Measurements from ENCODE around the gene SNX25.
"Not testable (repeated sequence)": the region's sequence is repeated elsewhere in the genome, so short reads cannot be mapped to it uniquely, and the experiment has no call there.

SNX25 gene

DNA sequence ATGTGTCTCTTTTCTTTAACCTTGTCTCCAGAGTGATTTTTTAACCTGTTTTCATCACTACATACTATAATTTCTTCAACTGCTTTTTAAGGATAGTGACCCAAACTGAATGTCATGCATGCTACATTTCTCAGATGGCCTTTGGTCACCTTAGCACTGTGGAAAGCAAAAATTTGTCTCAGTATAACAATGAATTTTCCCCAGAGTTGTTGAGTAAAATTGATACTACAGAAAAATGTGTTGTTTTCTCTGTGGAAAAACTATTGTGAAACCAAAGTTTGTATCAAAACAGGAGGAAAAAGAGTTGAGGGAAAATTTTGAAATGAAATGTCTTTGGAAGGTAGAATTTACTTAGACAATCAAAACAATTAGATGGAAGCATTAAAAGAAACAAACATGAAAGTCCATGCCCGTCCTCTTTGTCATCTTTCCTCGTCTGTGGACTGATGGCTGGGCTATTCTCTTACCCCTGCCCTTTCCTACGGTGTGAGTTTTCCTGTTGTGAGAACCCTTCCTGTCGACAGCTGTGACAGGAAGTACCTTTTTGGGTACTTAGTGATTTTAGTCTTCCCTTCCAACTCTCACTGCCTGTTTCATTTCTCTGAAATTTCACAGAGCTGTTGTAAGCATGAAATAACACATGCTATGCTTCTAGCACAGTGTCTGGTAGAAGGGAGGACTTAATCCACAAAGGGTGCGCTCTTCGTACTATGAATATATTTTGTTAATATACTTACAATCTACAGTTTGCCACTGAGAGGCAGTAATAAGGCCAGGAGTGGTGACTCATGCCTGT, 135.5 kb downstream of the SNX25 start:
- DNase-seq (ENCODE audit: low read depth) = no peak

- no peak for DNase-seq (ENCODE audit: low read depth)
Measured at GRCh38 chr4:185346975-185347601, 137.7 kb downstream of the SNX25 start.

DNA sequence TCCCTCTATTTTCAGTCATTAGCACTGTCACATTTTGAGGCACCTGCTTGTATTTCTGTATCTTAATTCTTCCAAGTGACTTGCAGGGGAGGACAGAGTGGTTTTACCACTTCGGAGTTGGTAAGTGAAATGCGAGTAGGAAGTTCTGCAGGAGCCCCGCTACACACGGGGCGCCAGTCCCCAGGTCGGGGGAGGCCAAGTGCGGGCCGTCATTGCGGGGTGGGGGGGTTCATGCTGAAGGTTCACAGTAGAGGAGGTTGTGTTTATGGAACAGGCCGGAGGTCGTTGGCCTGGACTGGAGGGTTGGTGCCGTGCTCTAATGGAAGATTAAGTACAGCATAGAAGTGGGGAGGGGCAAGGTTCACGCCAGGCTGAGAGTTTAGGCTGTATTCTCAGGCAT, 142.3 kb downstream of the SNX25 start:
- DNase-seq (ENCODE audit: low read depth) = no peak

DNA sequence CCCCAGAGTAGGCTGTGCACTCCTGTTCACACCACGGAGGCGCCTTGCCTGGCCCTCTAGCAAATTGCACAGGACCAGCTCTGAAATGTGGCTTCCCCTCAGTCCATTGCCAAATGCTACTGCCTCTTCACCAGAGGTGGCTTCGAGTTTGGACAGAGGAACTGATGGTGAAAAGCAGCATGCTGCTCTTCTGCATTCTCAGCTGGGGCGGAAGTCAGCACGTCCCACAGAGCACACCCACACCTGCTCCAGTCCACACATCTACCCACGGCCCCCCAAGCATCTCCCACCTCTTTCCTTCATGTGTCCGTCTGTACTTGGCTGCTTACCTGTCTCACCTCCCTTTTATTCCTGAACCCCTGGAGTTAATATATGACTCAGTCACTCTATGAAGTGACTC, 142.8 kb downstream of the SNX25 start:
- DNase-seq (ENCODE audit: low read depth) = no peak

DNA sequence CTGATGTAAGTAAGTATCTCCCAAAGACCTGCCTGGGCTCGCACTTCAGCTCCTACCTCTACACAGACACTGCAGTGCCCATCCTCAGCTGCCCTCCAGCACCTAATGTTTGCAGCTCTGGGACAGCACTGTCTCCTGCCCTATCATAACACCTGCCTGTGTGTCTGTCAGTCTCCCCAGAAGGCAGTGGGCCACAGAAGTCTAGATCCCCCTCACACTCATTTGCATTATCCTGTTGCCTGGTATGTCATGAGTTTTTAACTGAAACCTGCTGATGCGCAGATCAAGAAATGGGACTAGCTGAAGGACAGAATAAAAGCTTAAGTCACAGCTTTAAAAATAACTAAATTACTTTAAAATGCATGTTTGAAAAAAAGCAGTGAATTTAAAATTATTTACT, 143.3 kb downstream of the SNX25 start:
- DNase-seq (ENCODE audit: low read depth) = no peak

- no peak for DNase-seq (ENCODE audit: low read depth)
Measured at GRCh38 chr4:185357211-185357610, 147.8 kb downstream of the SNX25 start.

- no peak for DNase-seq (ENCODE audit: low read depth)
Measured at GRCh38 chr4:185357733-185358440, 148.5 kb downstream of the SNX25 start.

DNA sequence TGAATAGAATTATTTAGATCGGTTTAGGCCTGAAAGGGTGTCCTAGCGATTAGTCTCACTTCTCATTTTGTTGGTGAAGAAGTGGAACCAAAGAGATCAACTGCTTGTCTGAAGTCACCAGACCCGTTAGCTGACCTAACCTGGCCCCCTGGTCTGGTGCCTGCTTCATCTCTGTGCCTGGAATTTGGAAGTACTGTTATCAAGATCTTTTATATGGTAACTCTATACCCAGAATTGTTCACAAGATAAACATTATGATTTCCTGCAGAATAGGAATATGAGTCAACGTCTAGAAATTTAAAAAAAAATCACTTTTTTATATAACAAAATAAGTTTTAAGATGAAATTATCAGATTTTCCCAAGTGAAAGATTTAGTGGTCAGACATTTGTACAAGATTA, 149.1 kb downstream of the SNX25 start:
- no peak for DNase-seq (ENCODE audit: low read depth)

DNA sequence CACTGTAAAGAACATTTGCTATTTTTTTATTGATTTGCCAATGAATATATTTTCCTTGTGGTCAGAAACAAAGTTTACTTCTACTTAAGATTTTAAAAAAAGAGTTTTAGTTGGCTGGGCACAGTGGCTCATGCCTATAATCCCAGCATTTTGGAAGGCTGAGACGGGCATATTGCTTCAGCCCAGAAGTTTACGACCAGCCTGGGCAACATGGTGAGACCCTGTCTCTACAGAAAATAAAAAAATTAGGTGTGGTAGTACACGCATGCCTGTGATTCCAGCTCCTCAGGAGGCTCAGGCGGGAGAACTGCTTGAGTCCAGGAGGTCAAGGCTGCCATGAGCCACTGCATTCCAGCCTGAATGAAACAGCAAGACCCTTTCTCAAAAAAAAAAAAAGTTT, 149.6 kb downstream of the SNX25 start:
- no peak for DNase-seq (ENCODE audit: low read depth)

DNA sequence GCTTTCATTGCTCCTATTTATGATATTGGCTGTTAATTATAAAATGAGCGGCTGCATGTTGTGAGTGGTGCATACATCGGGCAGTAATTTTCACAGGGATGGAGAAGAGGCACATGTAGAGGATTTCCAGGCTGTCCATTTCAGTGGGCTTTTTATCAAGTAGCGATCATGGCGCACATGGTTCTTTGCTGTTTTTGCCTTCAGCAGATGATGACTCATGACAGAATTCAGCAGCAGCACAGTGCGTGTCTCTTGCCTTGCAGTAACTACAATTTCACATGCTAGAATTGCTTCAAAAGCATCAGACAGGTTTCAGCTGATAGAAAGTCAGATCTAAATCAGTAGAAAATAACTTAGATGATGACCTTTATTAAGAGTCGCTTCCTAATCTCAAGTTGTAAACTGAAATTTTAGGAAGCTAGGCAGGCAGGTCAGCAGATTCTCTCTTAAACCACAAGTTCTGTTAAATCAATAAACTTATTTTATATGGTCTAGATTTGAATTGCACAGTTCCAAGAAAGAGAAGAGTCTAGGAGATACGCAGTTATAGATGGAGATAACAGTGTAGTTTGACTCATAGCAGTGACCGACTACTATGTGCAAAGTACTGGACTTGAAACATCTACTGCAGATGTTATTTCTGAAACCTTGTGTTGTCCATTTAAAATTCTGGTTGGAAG, 150.5 kb downstream of the SNX25 start:
- DNase-seq (ENCODE audit: low read depth) = no peak

DNA sequence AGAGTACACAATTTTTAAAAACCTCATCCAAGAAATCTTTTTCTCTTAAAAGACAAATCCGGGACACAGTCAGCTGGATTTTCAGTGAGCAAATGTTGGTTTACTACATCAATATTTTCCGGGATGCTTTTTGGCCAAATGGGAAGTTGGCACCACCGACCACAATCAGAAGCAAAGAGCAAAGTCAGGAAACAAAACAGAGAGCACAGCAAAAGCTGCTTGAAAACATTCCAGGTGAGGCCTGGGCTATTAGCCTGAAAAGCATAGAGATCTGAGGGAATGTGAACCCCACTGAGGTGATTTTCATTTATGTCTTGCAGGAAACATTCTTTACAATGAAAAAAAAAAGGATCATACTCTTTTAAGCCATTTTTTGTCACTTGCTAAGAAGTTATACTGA, 152.5 kb downstream of the SNX25 start:
- DNase-seq (ENCODE audit: low read depth) = no peak

DNA sequence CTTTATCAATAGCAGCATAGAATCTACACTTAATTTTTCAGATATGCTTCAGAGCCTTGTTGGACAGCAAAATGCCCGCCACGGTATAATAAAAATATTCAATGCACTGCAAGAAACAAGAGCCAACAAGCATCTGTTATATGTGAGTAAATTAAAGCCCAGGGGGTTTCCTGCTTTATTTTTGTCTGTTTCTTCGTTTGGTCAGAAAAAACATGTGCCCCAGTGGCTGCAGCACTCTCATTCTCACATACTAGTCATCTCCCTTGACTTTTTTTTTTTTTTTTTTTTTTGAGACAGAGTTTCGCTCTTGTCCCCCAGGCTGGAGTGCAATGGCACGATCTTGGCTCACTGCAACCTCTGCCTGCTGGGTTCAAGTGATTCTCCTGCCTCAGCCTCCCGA, 153.2 kb downstream of the SNX25 start:
- DNase-seq (ENCODE audit: low read depth) = not testable (repeated sequence)

DNA sequence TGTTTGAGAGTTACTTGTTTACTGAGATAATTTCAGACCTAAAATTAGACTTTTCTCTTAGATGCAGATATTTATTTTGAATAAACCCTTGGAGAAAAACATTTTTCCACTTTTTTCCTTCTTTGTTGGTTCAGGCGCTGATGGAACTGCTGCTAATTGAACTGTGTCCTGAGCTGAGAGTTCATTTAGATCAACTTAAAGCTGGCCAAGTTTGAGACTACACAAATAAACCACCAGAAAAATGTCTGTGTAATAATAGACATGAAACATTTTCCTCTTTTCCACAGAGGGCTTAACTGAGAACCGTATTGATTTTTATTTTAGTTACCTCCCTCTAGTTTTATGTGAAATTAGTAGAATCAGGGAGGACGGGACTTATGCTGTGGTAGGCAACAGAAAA, 153.9 kb downstream of the SNX25 start:
- DNase-seq (ENCODE audit: low read depth) = no peak

DNA sequence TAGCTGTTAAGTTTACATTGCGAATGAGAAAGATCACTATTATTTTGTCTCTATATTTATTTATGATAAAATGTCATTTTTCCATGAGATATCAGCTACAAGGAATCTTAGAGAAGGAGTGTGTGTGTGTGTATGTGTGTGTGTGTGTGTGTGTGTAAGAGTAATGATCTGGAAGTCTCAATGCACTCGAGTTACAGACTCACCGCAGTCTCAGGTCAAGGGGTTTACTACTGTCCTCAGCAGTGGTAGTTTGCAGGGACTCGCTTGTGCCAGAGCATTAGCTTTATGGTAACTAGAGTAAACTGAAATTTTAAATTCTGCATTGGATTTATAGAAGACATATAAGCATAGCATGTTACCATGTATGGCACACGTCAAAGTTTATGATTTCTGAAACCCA, 155.5 kb downstream of the SNX25 start:
- DNase-seq (ENCODE audit: low read depth) = no peak

DNA sequence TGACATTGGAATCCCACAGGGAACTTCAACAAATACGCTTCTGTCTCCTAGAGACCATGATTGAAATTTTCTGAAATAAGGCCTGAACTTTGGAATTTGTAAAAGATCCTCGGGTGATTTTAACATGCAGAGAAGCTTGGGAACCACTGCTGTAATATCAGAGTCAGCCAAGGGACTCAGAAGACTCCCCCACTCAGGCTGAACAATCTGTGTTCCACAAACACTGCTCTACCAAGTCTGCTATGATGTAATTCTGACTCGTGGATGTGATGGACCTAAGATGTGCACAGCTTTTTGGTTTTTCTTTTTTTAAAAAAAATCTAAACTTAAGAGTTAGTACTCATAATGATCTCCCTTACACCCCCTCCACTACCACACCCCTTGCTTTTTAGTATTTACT, 160.3 kb downstream of the SNX25 start:
- DNase-seq (ENCODE audit: low read depth) = no peak

DNA sequence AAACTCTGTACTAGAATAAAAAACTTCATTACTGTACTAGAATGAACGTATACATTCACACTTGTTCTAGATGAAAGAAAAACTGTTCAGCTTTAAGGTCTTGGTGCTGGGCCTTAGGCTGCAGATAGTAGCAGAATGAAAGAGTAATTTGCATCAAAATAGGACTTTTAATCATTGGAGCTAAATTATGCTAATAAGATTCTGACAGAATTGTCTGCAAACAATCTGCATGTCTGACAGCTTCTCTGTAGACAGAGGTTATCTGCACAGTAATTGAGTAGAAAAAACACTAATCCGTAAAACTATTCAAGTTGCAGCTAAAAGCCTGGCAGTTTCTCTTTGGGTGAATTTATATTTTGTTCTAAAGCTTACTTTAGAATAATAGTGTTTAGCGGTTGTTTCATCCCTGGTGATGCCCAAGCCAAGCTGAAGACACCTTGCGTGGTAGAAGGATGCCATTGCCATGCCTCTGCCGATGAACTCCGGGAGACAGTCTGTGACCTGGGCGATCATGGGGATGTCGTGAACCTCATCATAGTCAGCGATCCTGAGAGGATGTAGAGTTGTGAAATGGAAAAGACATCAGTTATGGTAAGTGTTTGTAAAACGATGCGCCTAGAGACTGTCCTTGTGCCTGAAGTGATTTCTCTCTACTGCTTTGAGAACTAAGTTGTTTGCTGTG, 161.0 kb downstream of the SNX25 start:
- no peak for DNase-seq (ENCODE audit: low read depth)

- DNase-seq (ENCODE audit: low read depth) = no peak
Measured at GRCh38 chr4:185371702-185372101, 162.3 kb downstream of the SNX25 start.

DNA sequence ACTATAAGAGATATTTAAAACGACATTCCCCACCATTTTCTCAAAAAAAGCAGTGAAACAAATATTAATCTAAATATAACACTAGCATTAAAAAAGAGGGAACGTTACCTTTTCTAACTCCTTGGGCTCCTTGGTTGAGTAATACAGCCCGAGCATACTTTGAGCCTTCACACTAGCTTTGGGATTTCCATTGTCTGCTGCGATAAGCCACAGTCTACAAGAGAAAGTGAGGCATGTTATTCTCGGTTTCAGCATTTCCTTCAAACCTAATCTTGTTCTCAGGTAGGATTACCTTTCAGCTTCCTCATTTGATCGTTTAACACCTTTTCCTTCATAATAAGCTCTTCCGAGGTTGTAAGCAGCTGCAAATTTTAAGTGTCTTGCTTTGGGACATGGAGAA, 164.6 kb downstream of the SNX25 start:
- no peak for DNase-seq (ENCODE audit: low read depth)

GRCh38 chr4:185374573-185374972, 165.2 kb downstream of the SNX25 start:
- no peak for DNase-seq (ENCODE audit: low read depth)

DNA sequence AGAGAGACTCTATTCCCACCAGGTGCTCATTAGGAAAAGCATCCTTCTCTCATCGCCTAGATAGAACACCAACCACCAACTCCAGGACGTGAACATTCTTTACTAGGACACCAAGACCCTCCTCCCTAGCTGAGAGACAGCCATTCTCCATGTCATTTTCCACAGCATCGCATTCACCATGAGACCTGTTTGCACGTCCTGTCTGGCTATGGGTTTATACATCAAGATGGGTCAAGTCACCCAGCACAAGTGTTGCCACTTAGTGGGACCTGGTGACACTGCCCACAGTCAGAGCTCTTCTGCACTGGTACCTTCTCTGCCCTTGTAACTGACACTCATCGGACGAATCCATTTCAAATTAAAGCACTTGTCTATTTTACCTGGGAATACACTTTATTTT, 168.9 kb downstream of the SNX25 start:
- no peak for DNase-seq (ENCODE audit: low read depth)

- DNase-seq (ENCODE audit: low read depth) = no peak
Measured at GRCh38 chr4:185379326-185380295, 170.2 kb downstream of the SNX25 start.

Measured in T-helper 22 cell (primary cell).